IMR-90 (cell line): ENCODE measurements around the gene WDR91. TPM values are rescaled to one million over a fixed set of nuclear protein-coding genes. Genes with fewer than 3 reads are reported as not detected.
"Not testable (repeated sequence)": the region's sequence is repeated elsewhere in the genome, so short reads cannot be mapped to it uniquely, and the experiment has no call there.

Experiments
- ATAC-seq: fragments of 200-7000 bp; cut with Tn5 transposase; 2 replicates; pipeline ENCODE4 v1.9.1; 2020; ENCODE audit warnings: low read depth, mild to moderate bottlenecking, moderate library complexity
- BruUV-seq: library from RNA; stranded (reverse); fragments of 400-500 nt; replicated peaks from 2 replicates; lab custom pipeline; 2021; lab: Mats Ljungman, UMichigan
- CTCF ChIA-PET: fragments of 300-600 bp; formaldehyde crosslinking; extraction: SDS; loops from one replicate; lab custom pipeline; 2021; ENCODE audit warnings: antibody characterized with exemption; lab: Yijun Ruan, JAX
- POLR2A ChIA-PET: fragments of 300-600 bp; sonication (Branson Sonifier 250); formaldehyde crosslinking; loops from one replicate; lab custom pipeline; 2022; ENCODE audit warnings: antibody characterized with exemption; ENCODE audit not compliant: unreplicated experiment; lab: Charles Lee
- DNase-seq: peaks from one replicate; pipeline ENCODE4 v3.0.0; 2013
- H2AFZ ChIP-seq: replicated peaks from 2 replicates; pipeline ENCODE3; 2013; ENCODE audit warnings: low read length, mild to moderate bottlenecking; ENCODE audit not compliant: poor library complexity
- H2AK5ac ChIP-seq: 2 replicates; pipeline ENCODE4 v1.6.1; 2013; ENCODE audit warnings: low read depth, low read length, inconsistent platforms
- H2AK9ac ChIP-seq: replicated peaks from 2 replicates; pipeline ENCODE3; 2013; ENCODE audit warnings: mild to moderate bottlenecking, low read depth, low read length, moderate library complexity; ENCODE audit not compliant: poor library complexity
- H2BK120ac ChIP-seq: 2 replicates; pipeline ENCODE4 v1.6.1; 2013; ENCODE audit warnings: low read depth, low read length, inconsistent platforms
- H2BK15ac ChIP-seq: 3 replicates; pipeline ENCODE4 v1.6.1; 2013; ENCODE audit warnings: low read depth, low read length, inconsistent platforms
- H2BK20ac ChIP-seq: 2 replicates; pipeline ENCODE4 v1.6.1; 2013; ENCODE audit warnings: low read depth, mild to moderate bottlenecking, inconsistent platforms, low read length, moderate library complexity
- H2BK5ac ChIP-seq: 2 replicates; pipeline ENCODE4 v1.6.1; 2013; ENCODE audit warnings: mild to moderate bottlenecking, low read depth, low read length, inconsistent platforms; ENCODE audit not compliant: poor library complexity, severe bottlenecking
- H3K14ac ChIP-seq: replicated peaks from 2 replicates; pipeline ENCODE4 v1.6.1; 2013; ENCODE audit warnings: low read depth, low read length, inconsistent platforms
- H3K18ac ChIP-seq: 2 replicates; pipeline ENCODE4 v1.6.1; 2013; ENCODE audit warnings: low read depth, low read length, control low read depth
- H3K23ac ChIP-seq: 2 replicates; pipeline ENCODE4 v1.6.1; 2013; ENCODE audit warnings: low read depth, low read length, inconsistent platforms
- H3K27ac ChIP-seq: 2 replicates; pipeline ENCODE4 v1.5.1; 2013; ENCODE audit warnings: mild to moderate bottlenecking, control low read depth, low read length; ENCODE audit not compliant: insufficient read depth
- H3K27me3 ChIP-seq: 2 replicates; pipeline ENCODE4 v1.6.1; 2013; ENCODE audit warnings: low read length; ENCODE audit not compliant: control insufficient read depth, insufficient read depth
- H3K36me3 ChIP-seq: 2 replicates; pipeline ENCODE4 v1.6.1; 2013; ENCODE audit warnings: low read length, mixed read lengths; ENCODE audit not compliant: control insufficient read depth, insufficient read depth
- H3K4ac ChIP-seq: 2 replicates; pipeline ENCODE4 v1.6.1; 2013; ENCODE audit warnings: low read depth, low read length, inconsistent platforms
- H3K4me1 ChIP-seq: 2 replicates; pipeline ENCODE4 v1.6.1; 2013; ENCODE audit warnings: low read length, mixed read lengths; ENCODE audit not compliant: control insufficient read depth, insufficient read depth
- H3K4me2 ChIP-seq: 2 replicates; pipeline ENCODE4 v1.6.1; 2013; ENCODE audit warnings: low read depth, mild to moderate bottlenecking, control low read depth, low read length, moderate library complexity
- H3K4me3 ChIP-seq: 2 replicates; pipeline ENCODE4 v1.5.1; 2013; ENCODE audit warnings: low read depth, mild to moderate bottlenecking, control low read depth, low read length, moderate library complexity; ENCODE audit not compliant: insufficient read depth
- H3K56ac ChIP-seq: 2 replicates; pipeline ENCODE4 v1.6.1; 2013; ENCODE audit warnings: low read length, inconsistent platforms; ENCODE audit not compliant: insufficient read depth; ENCODE audit errors: extremely low read depth
- H3K79me1 ChIP-seq, 2 experiments: 2 replicates each; pipeline ENCODE4 v1.6.1; 2013; ENCODE audit warnings: low read length in 2 of 2, inconsistent platforms in 1 of 2, low read depth in 1 of 2
- H3K9ac ChIP-seq: 2 replicates; pipeline ENCODE4 v1.6.1; 2013; ENCODE audit warnings: low read depth, low read length, control low read depth
- H3K9me1 ChIP-seq: 2 replicates; pipeline ENCODE4 v1.6.1; 2013; ENCODE audit warnings: low read length, inconsistent platforms; ENCODE audit not compliant: insufficient read depth
- H3K9me3 ChIP-seq: 2 replicates; pipeline ENCODE4 v1.6.1; 2013; ENCODE audit warnings: low read length; ENCODE audit not compliant: control insufficient read depth, insufficient read depth
- H4K20me1 ChIP-seq: 2 replicates; pipeline ENCODE4 v1.6.1; 2013; ENCODE audit warnings: low read length, inconsistent platforms; ENCODE audit not compliant: insufficient read depth
- H4K5ac ChIP-seq: 2 replicates; pipeline ENCODE4 v1.6.1; 2013; ENCODE audit warnings: mild to moderate bottlenecking, low read depth, low read length, control low read depth
- H4K8ac ChIP-seq, 2 experiments: 2 replicates each; pipeline ENCODE4 v1.6.1; 2013; ENCODE audit warnings: low read depth in 2 of 2, low read length in 2 of 2, control low read depth in 1 of 2, inconsistent platforms in 1 of 2
- H4K91ac ChIP-seq: 2 replicates; pipeline ENCODE4 v1.6.1; 2013; ENCODE audit warnings: low read depth, low read length, inconsistent platforms; ENCODE audit not compliant: insufficient read depth
- CHD1 ChIP-seq: IDR thresholded peaks from 2 replicates; pipeline ENCODE4 v1.6.1; 2012; ENCODE audit warnings: low read depth, low read length, improper control_type of control experiment
- FOS ChIP-seq: fragments of 150-350 bp; IDR thresholded peaks from 2 replicates; pipeline ENCODE4 v1.6.1; 2016; ENCODE audit warnings: low read depth, low read length
- MAFK ChIP-seq: IDR thresholded peaks from 2 replicates; pipeline ENCODE4 v1.6.1; 2012; ENCODE audit warnings: low read depth, low read length, improper control_type of control experiment
- MXI1 ChIP-seq: IDR thresholded peaks from 2 replicates; pipeline ENCODE4 v1.6.1; 2012; ENCODE audit warnings: low read depth, mild to moderate bottlenecking, low read length, moderate library complexity, borderline replicate concordance
- NFE2L2 ChIP-seq: fragments of 150-350 bp; IDR thresholded peaks from 2 replicates; pipeline ENCODE4 v1.6.1; 2016; ENCODE audit warnings: low read depth, mild to moderate bottlenecking, low read length
- RCOR1 ChIP-seq: IDR thresholded peaks from 2 replicates; pipeline ENCODE4 v1.6.1; 2012; ENCODE audit warnings: mild to moderate bottlenecking, low read length, improper control_type of control experiment; ENCODE audit not compliant: insufficient replicate concordance
- RFX5 ChIP-seq: IDR thresholded peaks from 2 replicates; pipeline ENCODE4 v1.8.0; 2012; ENCODE audit warnings: low read depth, mild to moderate bottlenecking, low read length, moderate library complexity
- WGBS, 2 experiments: methylation state at CpG; one replicate each; pipeline versions ENCODE4 v1.1.5 to v1.1.7; 2013; ENCODE audit warnings: missing lambda C conversion rate in 2 of 2; ENCODE audit not compliant: insufficient read length in 1 of 2; ENCODE audit errors: extremely low coverage in 2 of 2; 5-methylcytosine and 5-hydroxymethylcytosine counted together
- dilution Hi-C: fragments of 300-500 bp; cut with HindIII; formaldehyde crosslinking; loops from one replicate; pipeline ENCODE4 v1.14.3; 2018; ENCODE audit warnings: low sequenced_read_pairs; ENCODE audit not compliant: unreplicated experiment
- in situ Hi-C: fragments of 300-500 bp; cut with MboI; formaldehyde crosslinking; loops from 3 replicates; pipeline ENCODE4 v1.14.3; 2019; ENCODE audit warnings: low sequenced_read_pairs, inconsistent platforms, mixed read lengths
- intact Hi-C: fragments of 100-400 bp; cut with micrococcal nuclease; formaldehyde crosslinking; loops from 2 replicates; pipeline ENCODE4 v1.10.0; 2022
- polyA plus RNA-seq, 3 experiments: library from polyadenylated mRNA; depleted of rRNA; stranded (reverse); fragments of >200 nt; gene quantifications; 2 replicates each; pipeline ENCODE4 v1.2.3, GENCODE V29; 2012; ENCODE audit warnings: low replicate concordance in 1 of 3
- total RNA-seq: library from RNA; depleted of rRNA; stranded (reverse); fragments of >200 nt; gene quantifications from 2 replicates; pipeline ENCODE4 v1.2.3, GENCODE V29; 2012
- TF ChIP-seq, protein P1 (sequence below): conservative IDR thresholded peaks from 2 replicates; pipeline ENCODE4 v1.5.1; 2012; ENCODE audit warnings: mild to moderate bottlenecking, low read depth, low read length, improper control_type of control experiment

Gene WDR91
- total and polyA plus RNA-seq, 2 of the 4 experiments (the other 2 are of a cell fraction) = 5.2 to 10.3 TPM

- ATAC-seq (no peak), DNase-seq (no peak)
- no peaks in the 10 kb centered on the region for H3K9me1 ChIP-seq
- no TSS peak for BruUV-seq
- no peak overlapping the region for H2BK120ac ChIP-seq
- no peak overlapping the region for H3K4me2 ChIP-seq
- no peak overlapping the region for H4K8ac ChIP-seq
- H3K4me1 ChIP-seq = no peaks in the 10 kb centered on the region
- POLR2A ChIA-PET = interaction anchor here (0.6 kb wide), 1 partner anchor 453 kb away, joined by 3 read pairs; no protein-coding TSS in a partner anchor
- H4K5ac ChIP-seq = no peak overlapping the region
- no peak overlapping the region for H3K9ac ChIP-seq
- no peaks in the 10 kb centered on the region for H3K27me3 ChIP-seq
- H3K4me3 ChIP-seq = no peak overlapping the region
- no peak overlapping the region for H3K14ac ChIP-seq
- peaks cover under 1 to 1% of the 10 kb centered on the region in 2 experiments; a peak in 1 of 4 replicates for H3K79me1 ChIP-seq
- TF ChIP-seq RFX5 (no peak), NFE2L2 (no peak), RCOR1 (no peak), CHD1 (no peak), FOS (no peak), MAFK (no peak), MXI1 (no peak)
- TF ChIP-seq, protein P1, sequence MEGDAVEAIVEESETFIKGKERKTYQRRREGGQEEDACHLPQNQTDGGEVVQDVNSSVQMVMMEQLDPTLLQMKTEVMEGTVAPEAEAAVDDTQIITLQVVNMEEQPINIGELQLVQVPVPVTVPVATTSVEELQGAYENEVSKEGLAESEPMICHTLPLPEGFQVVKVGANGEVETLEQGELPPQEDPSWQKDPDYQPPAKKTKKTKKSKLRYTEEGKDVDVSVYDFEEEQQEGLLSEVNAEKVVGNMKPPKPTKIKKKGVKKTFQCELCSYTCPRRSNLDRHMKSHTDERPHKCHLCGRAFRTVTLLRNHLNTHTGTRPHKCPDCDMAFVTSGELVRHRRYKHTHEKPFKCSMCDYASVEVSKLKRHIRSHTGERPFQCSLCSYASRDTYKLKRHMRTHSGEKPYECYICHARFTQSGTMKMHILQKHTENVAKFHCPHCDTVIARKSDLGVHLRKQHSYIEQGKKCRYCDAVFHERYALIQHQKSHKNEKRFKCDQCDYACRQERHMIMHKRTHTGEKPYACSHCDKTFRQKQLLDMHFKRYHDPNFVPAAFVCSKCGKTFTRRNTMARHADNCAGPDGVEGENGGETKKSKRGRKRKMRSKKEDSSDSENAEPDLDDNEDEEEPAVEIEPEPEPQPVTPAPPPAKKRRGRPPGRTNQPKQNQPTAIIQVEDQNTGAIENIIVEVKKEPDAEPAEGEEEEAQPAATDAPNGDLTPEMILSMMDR = no peak
- H2AFZ ChIP-seq = no peak overlapping the region
- no peak overlapping the region for H3K18ac ChIP-seq
- peaks cover 10% of the 10 kb centered on the region for H3K9me3 ChIP-seq
- H4K20me1 ChIP-seq = no peaks in the 10 kb centered on the region
- WGBS, 2 experiments = no CpG with 5 or more reads among the region's 7 CpGs
- no peak overlapping the region for H3K27ac ChIP-seq
- H2BK15ac ChIP-seq = no peak overlapping the region
- H4K91ac ChIP-seq = no peak overlapping the region
- no peak overlapping the region for H2AK9ac ChIP-seq
- CTCF ChIA-PET = no interaction called here
- H2BK5ac ChIP-seq = no peak overlapping the region
- 0 out of 2 replicates have a peak, but pooled peaks cover 2% of the 10 kb centered on the region for H3K36me3 ChIP-seq
- in situ Hi-C loops = no loop called here
- dilution Hi-C loops = no loop called here
- intact Hi-C loops = no loop called here
- no peak overlapping the region for H2AK5ac ChIP-seq
- no peak overlapping the region for H3K56ac ChIP-seq
- H3K23ac ChIP-seq = no peak overlapping the region
- no peak overlapping the region for H2BK20ac ChIP-seq
- H3K4ac ChIP-seq = no peak overlapping the region
Observed at GRCh38 chr7:135174941-135175340, 36.4 kb downstream of the WDR91 start.

- H3K4me1 ChIP-seq, H3K4me2 ChIP-seq, H2BK5ac ChIP-seq, H2AFZ ChIP-seq, H3K36me3 ChIP-seq, H2BK120ac ChIP-seq, H3K9me3 ChIP-seq, H3K27me3 ChIP-seq, in situ Hi-C loops, H4K20me1 ChIP-seq, H3K23ac ChIP-seq, H4K5ac ChIP-seq, dilution Hi-C loops, ATAC-seq, DNase-seq, H4K8ac ChIP-seq, H2AK9ac ChIP-seq, H4K91ac ChIP-seq, POLR2A ChIA-PET, BruUV-seq, H3K14ac ChIP-seq, H3K27ac ChIP-seq, H3K4me3 ChIP-seq, H3K18ac ChIP-seq, intact Hi-C loops, H2AK5ac ChIP-seq, H3K9ac ChIP-seq, H3K9me1 ChIP-seq, H3K56ac ChIP-seq, H2BK15ac ChIP-seq, H3K4ac ChIP-seq, H2BK20ac ChIP-seq: not testable (repeated sequence)
- CTCF ChIA-PET = interaction anchor here (0.6 kb wide), 1 partner anchor 63 kb away, joined by 3 read pairs; no protein-coding TSS in a partner anchor
- peaks cover 11 to 12% of the 10 kb centered on the region in 2 experiments; a peak in 3 of 4 replicates for H3K79me1 ChIP-seq
- no CpG with 5 or more reads among the region's 4 CpGs for WGBS, 2 experiments
Observed at GRCh38 chr7:135173916-135174315, 37.4 kb downstream of the WDR91 start.
